ENCODE data around the gene CMTM8.

CMTM8 gene

DNA sequence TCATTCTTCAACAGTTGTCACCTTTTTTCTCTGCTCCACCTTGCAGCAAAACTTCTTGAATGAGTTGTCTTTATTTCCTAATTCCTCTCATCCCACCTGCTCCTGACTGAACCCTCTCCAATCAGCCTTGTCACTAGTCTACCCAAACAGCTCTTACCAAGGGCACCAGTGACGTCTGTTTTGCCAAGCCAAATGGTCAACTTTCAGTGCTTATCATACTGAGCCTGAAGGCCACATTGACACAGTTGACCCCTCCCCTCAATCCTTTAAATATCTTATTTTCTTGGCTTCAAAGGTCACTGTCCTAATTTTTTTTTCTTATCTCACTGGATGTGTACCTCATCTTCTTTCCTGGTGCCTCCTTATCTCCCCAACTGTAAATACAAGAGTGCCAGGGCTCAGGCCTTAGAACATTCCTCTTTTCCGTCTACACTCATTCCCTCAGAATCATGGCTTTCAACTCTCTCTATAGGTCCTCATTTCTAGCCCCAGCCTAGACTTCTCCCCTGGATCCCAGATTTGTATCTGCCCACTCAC lies 43.2 kb downstream of the CMTM8 start:
- ATAC-seq (ENCODE audit: low read depth) = no peak
- no peaks in the 10 kb centered on the region for H3K9me3 ChIP-seq (ENCODE audit: severe bottlenecking)
- H3K36me3 ChIP-seq (ENCODE audit: low read depth) = no peaks in the 10 kb centered on the region
- no peak for DNase-seq (ENCODE audit: low spot score)
- peaks cover 5% of the 10 kb centered on the region for H3K4me1 ChIP-seq (ENCODE audit: insufficient read depth, poor library complexity, severe bottlenecking)
- TF ChIP-seq, protein P1, sequence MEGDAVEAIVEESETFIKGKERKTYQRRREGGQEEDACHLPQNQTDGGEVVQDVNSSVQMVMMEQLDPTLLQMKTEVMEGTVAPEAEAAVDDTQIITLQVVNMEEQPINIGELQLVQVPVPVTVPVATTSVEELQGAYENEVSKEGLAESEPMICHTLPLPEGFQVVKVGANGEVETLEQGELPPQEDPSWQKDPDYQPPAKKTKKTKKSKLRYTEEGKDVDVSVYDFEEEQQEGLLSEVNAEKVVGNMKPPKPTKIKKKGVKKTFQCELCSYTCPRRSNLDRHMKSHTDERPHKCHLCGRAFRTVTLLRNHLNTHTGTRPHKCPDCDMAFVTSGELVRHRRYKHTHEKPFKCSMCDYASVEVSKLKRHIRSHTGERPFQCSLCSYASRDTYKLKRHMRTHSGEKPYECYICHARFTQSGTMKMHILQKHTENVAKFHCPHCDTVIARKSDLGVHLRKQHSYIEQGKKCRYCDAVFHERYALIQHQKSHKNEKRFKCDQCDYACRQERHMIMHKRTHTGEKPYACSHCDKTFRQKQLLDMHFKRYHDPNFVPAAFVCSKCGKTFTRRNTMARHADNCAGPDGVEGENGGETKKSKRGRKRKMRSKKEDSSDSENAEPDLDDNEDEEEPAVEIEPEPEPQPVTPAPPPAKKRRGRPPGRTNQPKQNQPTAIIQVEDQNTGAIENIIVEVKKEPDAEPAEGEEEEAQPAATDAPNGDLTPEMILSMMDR (IDR thresholded peaks at IDR 0.05; ENCODE audit: poor library complexity, severe bottlenecking) = no peak
- no peaks in the 10 kb centered on the region for H3K27me3 ChIP-seq (ENCODE audit: insufficient read depth, poor library complexity, severe bottlenecking)
- H3K4me3 ChIP-seq (ENCODE audit: severe bottlenecking) = no peak overlapping the region
- H3K27ac ChIP-seq (ENCODE audit: poor library complexity, severe bottlenecking) = no peak overlapping the region

DNA sequence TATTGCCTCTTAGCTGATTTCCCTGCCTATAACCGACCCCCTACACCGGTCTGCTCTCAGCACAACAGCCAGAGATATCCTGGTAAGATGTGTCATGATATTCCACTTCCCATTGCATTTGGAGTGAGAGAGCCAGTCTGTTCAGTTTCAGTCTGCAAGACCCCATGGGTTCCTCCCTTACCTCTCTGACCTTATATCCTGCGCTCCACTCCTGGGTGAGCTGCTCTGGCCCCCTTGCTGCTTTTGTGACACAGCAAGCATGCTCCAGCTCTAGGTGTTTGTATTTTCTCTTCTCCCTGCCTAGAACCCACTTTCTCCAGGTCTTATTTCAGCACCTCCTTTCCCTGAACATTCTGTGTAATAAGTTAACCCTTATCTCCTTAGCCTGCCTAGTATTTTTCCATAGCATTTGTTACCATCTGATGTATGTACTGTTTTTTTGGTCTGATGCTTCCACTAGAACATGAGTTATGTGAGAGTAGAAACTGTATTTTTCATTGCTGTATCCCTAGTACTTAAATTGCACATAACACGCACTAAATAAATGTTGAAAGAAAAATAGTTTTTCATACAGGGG lies 44.2 kb downstream of the CMTM8 start:
- no peaks in the 10 kb centered on the region for H3K9me3 ChIP-seq (ENCODE audit: severe bottlenecking)
- TF ChIP-seq, protein P1 (IDR thresholded peaks at IDR 0.05; ENCODE audit: poor library complexity, severe bottlenecking) = no peak
- no peak for ATAC-seq (ENCODE audit: low read depth)
- H3K36me3 ChIP-seq (ENCODE audit: low read depth) = no peaks in the 10 kb centered on the region
- H3K27ac ChIP-seq (ENCODE audit: poor library complexity, severe bottlenecking) = no peak overlapping the region
- peaks cover 5% of the 10 kb centered on the region for H3K4me1 ChIP-seq (ENCODE audit: insufficient read depth, poor library complexity, severe bottlenecking)
- no peak for DNase-seq (ENCODE audit: low spot score)
- no peaks in the 10 kb centered on the region for H3K27me3 ChIP-seq (ENCODE audit: insufficient read depth, poor library complexity, severe bottlenecking)
- H3K4me3 ChIP-seq (ENCODE audit: severe bottlenecking) = no peak overlapping the region

DNA sequence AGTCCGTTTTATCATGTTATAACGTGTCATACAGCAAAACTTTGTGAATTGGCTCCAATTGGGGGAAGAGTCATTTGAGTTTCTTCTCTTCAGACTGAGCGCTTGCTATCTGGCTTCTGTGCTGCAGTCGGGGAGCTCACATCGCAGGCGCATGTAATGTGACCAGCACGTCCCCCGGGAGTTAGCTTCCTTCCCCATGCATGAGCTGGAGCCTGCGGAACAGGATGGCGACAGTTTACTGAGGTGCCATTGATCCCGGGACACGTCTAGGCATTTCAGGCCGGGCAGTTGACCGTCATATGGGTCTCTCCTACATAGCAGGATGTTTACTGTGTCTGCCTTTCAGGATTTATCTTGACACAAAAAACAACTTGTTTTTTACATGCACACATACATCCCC lies 44.8 kb downstream of the CMTM8 start:
- ATAC-seq (ENCODE audit: low read depth) = no peak
- DNase-seq (ENCODE audit: low spot score) = no peak
- TF ChIP-seq, protein P1 (IDR thresholded peaks at IDR 0.05; ENCODE audit: poor library complexity, severe bottlenecking) = no peak
- Histone ChIP-seq H3K27ac (ENCODE audit: poor library complexity, severe bottlenecking) (no peak overlapping the region), H3K27me3 (ENCODE audit: insufficient read depth, poor library complexity, severe bottlenecking) (no peaks in the 10 kb centered on the region), H3K36me3 (ENCODE audit: low read depth) (no peaks in the 10 kb centered on the region), H3K9me3 (ENCODE audit: severe bottlenecking) (no peaks in the 10 kb centered on the region), H3K4me1 (ENCODE audit: insufficient read depth, poor library complexity, severe bottlenecking) (peaks cover 5% of the 10 kb centered on the region), H3K4me3 (ENCODE audit: severe bottlenecking) (no peak overlapping the region)

DNA sequence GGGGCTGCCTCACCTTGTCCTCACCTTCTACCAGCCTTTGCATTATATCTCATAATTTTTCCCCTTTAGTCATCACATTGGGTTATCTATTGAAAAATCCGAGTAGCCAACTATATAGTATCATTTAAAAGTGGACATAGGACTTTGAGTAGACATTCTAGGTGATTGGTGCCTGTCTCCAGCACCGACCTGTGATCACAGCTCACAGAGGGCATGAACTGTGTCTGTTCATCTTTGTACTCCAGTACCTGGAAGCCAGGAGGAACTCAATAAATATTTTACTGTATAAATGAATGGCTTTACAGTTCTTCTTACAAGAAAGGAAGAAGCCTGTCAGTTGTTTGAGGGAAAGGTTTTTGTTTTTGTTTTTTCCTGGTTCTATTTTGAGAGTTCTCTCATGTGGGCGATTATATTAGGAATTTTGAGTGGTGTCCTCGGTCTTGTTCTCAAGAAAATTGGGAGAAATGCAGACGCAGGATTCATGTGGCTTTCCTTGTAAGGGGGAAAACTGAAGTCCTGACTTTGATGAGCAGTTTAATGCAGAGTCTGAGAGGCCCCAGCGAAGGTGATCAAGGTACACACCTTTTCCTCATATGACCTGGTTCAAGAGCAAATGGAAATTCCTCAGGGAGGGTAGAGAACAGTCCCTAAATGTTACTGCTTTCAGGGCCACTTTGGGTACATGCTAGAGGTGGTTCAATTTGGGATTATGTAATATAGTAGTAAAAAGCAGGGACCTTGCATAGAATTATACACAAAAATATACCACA lies 46.1 kb downstream of the CMTM8 start:
- Histone ChIP-seq H3K27ac (ENCODE audit: poor library complexity, severe bottlenecking) (no peak overlapping the region), H3K27me3 (ENCODE audit: insufficient read depth, poor library complexity, severe bottlenecking) (no peaks in the 10 kb centered on the region), H3K9me3 (ENCODE audit: severe bottlenecking) (peaks cover 2% of the 10 kb centered on the region), H3K36me3 (ENCODE audit: low read depth) (no peaks in the 10 kb centered on the region), H3K4me3 (ENCODE audit: severe bottlenecking) (no peak overlapping the region), H3K4me1 (ENCODE audit: insufficient read depth, poor library complexity, severe bottlenecking) (peaks cover 5% of the 10 kb centered on the region)
- no peak for ATAC-seq (ENCODE audit: low read depth)
- TF ChIP-seq, protein P1 (IDR thresholded peaks at IDR 0.05; ENCODE audit: poor library complexity, severe bottlenecking) = no peak
- no peak for DNase-seq (ENCODE audit: low spot score)

DNA sequence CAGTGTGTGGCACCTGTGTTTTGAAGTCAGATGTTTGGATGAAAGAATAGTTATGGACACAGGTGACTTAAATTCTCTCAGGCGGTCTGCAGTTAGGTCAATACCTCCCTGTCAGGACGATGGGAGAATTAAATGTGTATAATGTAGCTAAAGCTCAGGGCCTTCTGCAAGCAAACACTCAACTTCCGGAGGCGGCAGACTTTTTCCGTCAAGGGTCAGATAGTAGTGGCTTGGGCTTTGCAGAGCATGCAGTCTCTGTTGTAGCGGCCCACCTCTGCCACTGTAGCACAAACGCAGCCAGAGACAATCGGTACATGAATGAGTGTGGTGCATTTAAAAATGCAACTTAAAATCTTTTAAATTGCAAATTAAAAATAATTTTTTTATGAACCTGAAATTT lies 47.4 kb downstream of the CMTM8 start:
- Histone ChIP-seq H3K27ac (ENCODE audit: poor library complexity, severe bottlenecking) (no peak overlapping the region), H3K36me3 (ENCODE audit: low read depth) (no peaks in the 10 kb centered on the region), H3K27me3 (ENCODE audit: insufficient read depth, poor library complexity, severe bottlenecking) (no peaks in the 10 kb centered on the region), H3K4me3 (ENCODE audit: severe bottlenecking) (no peak overlapping the region), H3K9me3 (ENCODE audit: severe bottlenecking) (peaks cover 2% of the 10 kb centered on the region), H3K4me1 (ENCODE audit: insufficient read depth, poor library complexity, severe bottlenecking) (no peaks in the 10 kb centered on the region)
- TF ChIP-seq, protein P1 (IDR thresholded peaks at IDR 0.05; ENCODE audit: poor library complexity, severe bottlenecking) = no peak
- no peak for DNase-seq (ENCODE audit: low spot score)
- no peak for ATAC-seq (ENCODE audit: low read depth)

All from RWPE2 (cell line).